Measurements from ENCODE around the gene IL36RN. TPM values are rescaled to one million over a fixed set of nuclear protein-coding genes. Genes with fewer than 3 reads are reported as not detected.

The IL36RN gene
- total RNA-seq, 2 donors from 2014 or later = not detected

GRCh38 chr2:113072584-113072983, 13.6 kb downstream of the IL36RN start:
- DNase-seq (no peak), ATAC-seq (no peak)
- H3K36me3 ChIP-seq (replicated peaks in 1 of 2; ENCODE audit: insufficient read depth in 1 of 2, low read depth in 2 of 2) = no peaks in the 10 kb centered on the region
- intact Hi-C loops (cut with DNase I) = no loop called here
- no peak overlapping the region for H3K27ac ChIP-seq
- H3K4me1 ChIP-seq = no peaks in the 10 kb centered on the region
- no peak for TF ChIP-seq CTCF (IDR thresholded peaks at IDR 0.05)
- no peak for TF ChIP-seq POLR2A (IDR thresholded peaks at IDR 0.05)
- WGBS, 2 donors = 55 to 64% methylated on average over 4 of the region's 4 CpGs
- H3K4me3 ChIP-seq = no peak overlapping the region
- H3K9me3 ChIP-seq = no peaks in the 10 kb centered on the region
- no peaks in the 10 kb centered on the region for H3K27me3 ChIP-seq

GRCh38 chr2:113073325-113073834, 14.4 kb downstream of the IL36RN start:
- Histone ChIP-seq H3K27me3 (no peaks in the 10 kb centered on the region), H3K4me3 (no peak overlapping the region), H3K36me3 (replicated peaks in 1 of 2; ENCODE audit: insufficient read depth in 1 of 2, low read depth in 2 of 2) (no peaks in the 10 kb centered on the region), H3K4me1 (no peaks in the 10 kb centered on the region), H3K27ac (no peak overlapping the region), H3K9me3 (no peaks in the 10 kb centered on the region)
- 32 to 41% methylated on average over 3 of the region's 3 CpGs for WGBS, 2 donors
- TF ChIP-seq CTCF (IDR thresholded peaks at IDR 0.05) = no peak
- TF ChIP-seq POLR2A (IDR thresholded peaks at IDR 0.05) = no peak
- ATAC-seq (no peak), DNase-seq (no peak)
- intact Hi-C loops (cut with DNase I) = no loop called here

- no peaks in the 10 kb centered on the region for H3K36me3 ChIP-seq (replicated peaks in 1 of 2; ENCODE audit: insufficient read depth in 1 of 2, low read depth in 2 of 2)
- DNase-seq (no peak), ATAC-seq (no peak)
- intact Hi-C loops (cut with DNase I) = no loop called here
- H3K4me3 ChIP-seq = no peak overlapping the region
- H3K27ac ChIP-seq = no peak overlapping the region
- no peak for TF ChIP-seq CTCF (IDR thresholded peaks at IDR 0.05)
- no peak for TF ChIP-seq POLR2A (IDR thresholded peaks at IDR 0.05)
- H3K27me3 ChIP-seq = no peaks in the 10 kb centered on the region
- no peaks in the 10 kb centered on the region for H3K4me1 ChIP-seq
- 70 to 85% methylated on average over 5 of the region's 5 CpGs for WGBS, 2 donors
- no peaks in the 10 kb centered on the region for H3K9me3 ChIP-seq
These were observed 16.0 kb downstream of the IL36RN start for GRCh38 chr2:113075030-113075429.

- Histone ChIP-seq H3K9me3 (no peaks in the 10 kb centered on the region), H3K4me3 (no peak overlapping the region), H3K27ac (no peak overlapping the region), H3K27me3 (no peaks in the 10 kb centered on the region), H3K36me3 (replicated peaks in 1 of 2; ENCODE audit: insufficient read depth in 1 of 2, low read depth in 2 of 2) (no peaks in the 10 kb centered on the region), H3K4me1 (no peaks in the 10 kb centered on the region)
- ATAC-seq (no peak), DNase-seq (no peak)
- WGBS, 2 donors = 81 to 89% methylated on average over 3 of the region's 3 CpGs
- intact Hi-C loops (cut with DNase I) = no loop called here
- no peak for TF ChIP-seq CTCF (IDR thresholded peaks at IDR 0.05)
- TF ChIP-seq POLR2A (IDR thresholded peaks at IDR 0.05) = no peak
These were observed 16.6 kb downstream of the IL36RN start for GRCh38 chr2:113075600-113075999.

- Histone ChIP-seq H3K4me1 (no peaks in the 10 kb centered on the region), H3K4me3 (no peak overlapping the region), H3K9me3 (no peaks in the 10 kb centered on the region), H3K27me3 (peaks cover 0 to 3% of the 10 kb centered on the region in 2 donors), H3K27ac (no peak overlapping the region), H3K36me3 (replicated peaks in 1 of 2; ENCODE audit: insufficient read depth in 1 of 2, low read depth in 2 of 2) (no peaks in the 10 kb centered on the region)
- 12 to 29% methylated on average over 3 of the region's 3 CpGs for WGBS, 2 donors
- intact Hi-C loops (cut with DNase I) = no loop called here
- no peak for TF ChIP-seq CTCF (IDR thresholded peaks at IDR 0.05)
- TF ChIP-seq POLR2A (IDR thresholded peaks at IDR 0.05) = no peak
- ATAC-seq = no peak
- DNase-seq = peak in 3 of 4 donors; percentile 22 to 50 (median 31)
These were observed 18.1 kb downstream of the IL36RN start for GRCh38 chr2:113076954-113077669.
